Ishikawa (cell line): ENCODE measurements around the gene LOC101059915.

ENCODE experiments used
- CEBPB ChIP-seq: IDR thresholded peaks from 2 replicates; pipeline ENCODE4 v1.6.1; 2012
- CREB1 ChIP-seq: IDR thresholded peaks from 2 replicates; pipeline ENCODE4 v1.6.1; 2012; ENCODE audit warnings: low read depth
- EGR1 ChIP-seq: IDR thresholded peaks from 2 replicates; pipeline ENCODE4 v1.6.1; 2012
- EP300 ChIP-seq: IDR thresholded peaks from 2 replicates; pipeline ENCODE4 v1.6.1; 2012; ENCODE audit warnings: borderline replicate concordance
- FOXM1 ChIP-seq: IDR thresholded peaks from 2 replicates; pipeline ENCODE4 v1.6.1; 2012; ENCODE audit warnings: low read depth, borderline replicate concordance
- RAD21 ChIP-seq: IDR thresholded peaks from 2 replicates; pipeline ENCODE4 v1.6.1; 2012; ENCODE audit warnings: low read depth
- REST ChIP-seq: IDR thresholded peaks from 2 replicates; pipeline ENCODE4 v1.6.1; 2012; ENCODE audit warnings: low read depth, mild to moderate bottlenecking
- TAF1 ChIP-seq: IDR thresholded peaks from 2 replicates; pipeline ENCODE4 v1.6.1; 2012; ENCODE audit warnings: low read depth, mild to moderate bottlenecking
- TCF12 ChIP-seq: IDR thresholded peaks from 2 replicates; pipeline ENCODE4 v1.6.1; 2012; ENCODE audit warnings: low read depth
- TEAD4 ChIP-seq: IDR thresholded peaks from 2 replicates; pipeline ENCODE4 v1.6.1; 2012
- YY1 ChIP-seq: IDR thresholded peaks from 2 replicates; pipeline ENCODE4 v1.6.1; 2012; ENCODE audit warnings: low read depth
- ZBTB7A ChIP-seq: IDR thresholded peaks from 2 replicates; pipeline ENCODE4 v1.6.1; 2012; ENCODE audit warnings: low read depth
- TF ChIP-seq, protein P1 (sequence below): IDR thresholded peaks from 2 replicates; pipeline ENCODE4 v1.6.1; 2012
- TF ChIP-seq, protein P2 (sequence below): IDR thresholded peaks from 2 replicates; pipeline ENCODE4 v1.6.1; 2012

DNA sequence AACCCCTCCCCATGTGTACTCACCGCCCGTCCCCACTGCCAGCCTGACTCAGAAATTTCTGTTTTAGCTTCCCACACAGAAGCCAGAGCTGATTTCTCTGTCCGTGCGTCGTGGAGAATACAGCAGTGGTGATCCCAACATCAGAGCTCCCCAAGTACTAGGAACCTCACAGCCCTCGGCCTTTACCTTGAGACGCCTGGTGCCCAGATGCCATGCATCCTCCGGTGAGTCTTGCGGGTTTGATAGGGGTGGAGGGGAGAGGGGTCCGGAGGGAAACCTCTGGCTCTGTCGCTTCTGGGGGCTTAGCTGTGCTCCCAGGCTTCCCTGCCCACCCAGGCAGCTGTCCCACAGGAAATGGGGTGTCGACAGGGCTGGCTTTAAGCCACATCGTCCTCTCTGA, 2.1 kb downstream of the LOC101059915 start:
- TF ChIP-seq TAF1 (no peak), EGR1 (no peak), TEAD4 (no peak), ZBTB7A (no peak), EP300 (no peak), RAD21 (no peak), REST (no peak), TCF12 (no peak), CEBPB (no peak), YY1 (no peak), FOXM1 (no peak), CREB1 (no peak)
- TF ChIP-seq, protein P1, sequence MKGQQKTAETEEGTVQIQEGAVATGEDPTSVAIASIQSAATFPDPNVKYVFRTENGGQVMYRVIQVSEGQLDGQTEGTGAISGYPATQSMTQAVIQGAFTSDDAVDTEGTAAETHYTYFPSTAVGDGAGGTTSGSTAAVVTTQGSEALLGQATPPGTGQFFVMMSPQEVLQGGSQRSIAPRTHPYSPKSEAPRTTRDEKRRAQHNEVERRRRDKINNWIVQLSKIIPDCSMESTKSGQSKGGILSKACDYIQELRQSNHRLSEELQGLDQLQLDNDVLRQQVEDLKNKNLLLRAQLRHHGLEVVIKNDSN: no peak
- TF ChIP-seq, protein P2, sequence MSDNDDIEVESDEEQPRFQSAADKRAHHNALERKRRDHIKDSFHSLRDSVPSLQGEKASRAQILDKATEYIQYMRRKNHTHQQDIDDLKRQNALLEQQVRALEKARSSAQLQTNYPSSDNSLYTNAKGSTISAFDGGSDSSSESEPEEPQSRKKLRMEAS: no peak
